Measurements from ENCODE around the gene TSPEAR. TPM values are rescaled to one million over a fixed set of nuclear protein-coding genes. Genes with fewer than 3 reads are reported as not detected.
"Not testable (repeated sequence)": the region's sequence is repeated elsewhere in the genome, so short reads cannot be mapped to it uniquely, and the experiment has no call there.

Gene TSPEAR
- total and polyA plus RNA-seq, 5 donors = 0.29 to 4.6 (median 1.4) TPM

DNA sequence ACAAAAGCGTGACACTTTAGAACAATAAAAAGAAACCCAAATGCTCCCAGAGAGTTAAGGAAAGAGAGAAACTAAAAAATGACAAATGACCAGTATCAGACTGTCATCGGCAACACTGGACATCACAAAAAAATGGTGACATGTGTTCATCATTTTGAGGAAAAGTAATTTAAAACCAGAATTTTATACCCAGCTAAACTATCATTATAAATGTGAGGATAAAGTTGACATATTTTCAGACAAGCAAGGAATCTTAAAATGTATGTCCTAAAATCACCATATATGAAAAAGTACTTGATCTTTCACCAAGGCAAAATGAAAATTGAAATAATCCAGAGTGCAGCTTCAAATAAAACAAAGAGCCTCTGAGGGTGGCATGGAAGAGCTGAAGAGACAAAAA is 66.5 kb downstream of the TSPEAR start:
- DNase-seq = no peak
- 46% methylated on average over 2 of the region's 2 CpGs for WGBS
- Histone ChIP-seq H3K9me3 (ENCODE audit: control insufficient read depth, low read length) (peaks cover 4% of the 10 kb centered on the region), H3K4me3 (ENCODE audit: low read length) (no peak overlapping the region), H3K27ac (ENCODE audit: low read length) (no peak overlapping the region), H3K27me3 (ENCODE audit: control insufficient read depth, insufficient read depth) (no peaks in the 10 kb centered on the region), H3K4me1 (ENCODE audit: control insufficient read depth, insufficient read depth, low read length) (no peaks in the 10 kb centered on the region)
- intact Hi-C loops (cut with DNase I) = no loop called here
- ATAC-seq = no peak

DNA sequence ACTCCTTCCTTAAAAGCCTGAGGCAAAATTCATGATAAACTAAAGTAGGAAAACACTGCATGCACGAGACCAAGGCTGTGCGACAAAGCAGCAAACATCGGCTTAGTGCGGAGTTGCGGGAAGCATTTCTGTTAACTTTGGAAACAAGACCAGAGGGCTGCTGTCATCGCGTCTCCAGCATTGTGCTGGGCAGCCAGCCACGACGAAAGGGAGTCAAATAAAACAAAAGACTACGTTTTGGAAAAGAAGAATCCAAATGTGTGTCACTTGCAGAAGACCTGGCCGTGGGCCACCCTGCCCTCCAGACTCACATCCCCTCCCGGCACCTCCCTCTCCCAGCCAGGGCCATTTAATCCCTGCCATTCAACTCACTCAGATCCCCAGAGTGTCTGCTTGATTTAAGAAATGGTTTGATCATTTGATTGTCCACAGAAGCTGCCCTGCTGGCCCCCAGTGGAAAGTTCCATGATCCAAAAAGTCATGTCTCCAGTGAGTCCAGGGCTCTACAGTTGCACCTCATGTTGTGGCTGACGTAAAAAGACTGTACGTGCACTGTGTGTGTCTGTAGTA is 67.5 kb downstream of the TSPEAR start:
- 61% methylated on average over 14 of the region's 14 CpGs for WGBS
- Histone ChIP-seq H3K9me3 (ENCODE audit: control insufficient read depth, low read length) (peaks cover 4% of the 10 kb centered on the region), H3K27me3 (ENCODE audit: control insufficient read depth, insufficient read depth) (no peaks in the 10 kb centered on the region), H3K4me1 (ENCODE audit: control insufficient read depth, insufficient read depth, low read length) (no peaks in the 10 kb centered on the region), H3K4me3 (ENCODE audit: low read length) (no peak overlapping the region), H3K27ac (ENCODE audit: low read length) (no peak overlapping the region)
- intact Hi-C loops (cut with DNase I) = no loop called here
- DNase-seq (no peak), ATAC-seq (no peak)

DNA sequence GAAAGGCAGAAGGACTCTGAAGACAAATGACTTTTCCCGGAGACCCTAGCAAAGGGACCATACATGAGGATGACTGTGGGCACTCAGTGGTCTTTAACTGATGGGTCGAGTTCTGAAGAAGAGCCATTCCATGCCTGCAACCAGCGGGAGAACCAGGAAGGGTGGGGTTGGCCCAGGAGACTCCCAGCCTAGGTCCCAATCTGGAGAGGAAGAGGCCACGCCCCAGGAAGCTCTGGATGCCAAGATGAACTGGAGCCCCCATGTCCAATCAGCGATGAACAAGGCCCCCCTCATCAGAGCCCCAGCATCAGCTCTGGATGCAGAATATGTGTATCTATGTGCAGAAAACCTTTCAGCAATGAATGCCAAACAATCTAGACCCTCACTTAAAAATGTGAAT is 70.6 kb downstream of the TSPEAR start:
- Histone ChIP-seq H3K27me3 (ENCODE audit: control insufficient read depth, insufficient read depth) (no peaks in the 10 kb centered on the region), H3K9me3 (ENCODE audit: control insufficient read depth, low read length) (peaks cover 4% of the 10 kb centered on the region), H3K27ac (ENCODE audit: low read length) (no peak overlapping the region), H3K4me1 (ENCODE audit: control insufficient read depth, insufficient read depth, low read length) (no peaks in the 10 kb centered on the region), H3K4me3 (ENCODE audit: low read length) (no peak overlapping the region)
- no peak for ATAC-seq
- intact Hi-C loops (cut with DNase I) = no loop called here
- 84% methylated on average over 5 of the region's 5 CpGs for WGBS
- no peak for DNase-seq

DNA sequence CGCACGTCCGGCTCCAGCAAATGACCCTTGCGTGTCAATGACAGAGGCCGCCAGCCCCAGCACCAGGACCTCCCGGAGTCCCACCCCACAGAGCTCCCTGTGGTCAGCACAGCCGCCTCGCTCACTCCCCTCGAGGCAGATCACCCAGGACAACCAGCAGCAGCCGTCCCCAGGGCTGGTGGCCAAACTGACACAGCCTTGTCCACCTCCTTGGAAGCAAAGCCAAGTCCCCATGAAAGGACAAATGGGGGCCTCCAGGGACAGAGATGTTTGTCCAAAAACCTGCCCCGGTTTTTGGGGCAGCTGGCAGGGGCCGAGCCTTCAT is 72.1 kb downstream of the TSPEAR start:
- no peak overlapping the region for H3K4me3 ChIP-seq (ENCODE audit: low read length)
- peaks cover 4% of the 10 kb centered on the region for H3K9me3 ChIP-seq (ENCODE audit: control insufficient read depth, low read length)
- WGBS = 82% methylated on average over 12 of the region's 12 CpGs
- H3K27ac ChIP-seq (ENCODE audit: low read length) = no peak overlapping the region
- intact Hi-C loops (cut with DNase I) = no loop called here
- DNase-seq = no peak
- no peaks in the 10 kb centered on the region for H3K27me3 ChIP-seq (ENCODE audit: control insufficient read depth, insufficient read depth)
- no peak for ATAC-seq
- H3K4me1 ChIP-seq (ENCODE audit: control insufficient read depth, insufficient read depth, low read length) = no peaks in the 10 kb centered on the region

DNA sequence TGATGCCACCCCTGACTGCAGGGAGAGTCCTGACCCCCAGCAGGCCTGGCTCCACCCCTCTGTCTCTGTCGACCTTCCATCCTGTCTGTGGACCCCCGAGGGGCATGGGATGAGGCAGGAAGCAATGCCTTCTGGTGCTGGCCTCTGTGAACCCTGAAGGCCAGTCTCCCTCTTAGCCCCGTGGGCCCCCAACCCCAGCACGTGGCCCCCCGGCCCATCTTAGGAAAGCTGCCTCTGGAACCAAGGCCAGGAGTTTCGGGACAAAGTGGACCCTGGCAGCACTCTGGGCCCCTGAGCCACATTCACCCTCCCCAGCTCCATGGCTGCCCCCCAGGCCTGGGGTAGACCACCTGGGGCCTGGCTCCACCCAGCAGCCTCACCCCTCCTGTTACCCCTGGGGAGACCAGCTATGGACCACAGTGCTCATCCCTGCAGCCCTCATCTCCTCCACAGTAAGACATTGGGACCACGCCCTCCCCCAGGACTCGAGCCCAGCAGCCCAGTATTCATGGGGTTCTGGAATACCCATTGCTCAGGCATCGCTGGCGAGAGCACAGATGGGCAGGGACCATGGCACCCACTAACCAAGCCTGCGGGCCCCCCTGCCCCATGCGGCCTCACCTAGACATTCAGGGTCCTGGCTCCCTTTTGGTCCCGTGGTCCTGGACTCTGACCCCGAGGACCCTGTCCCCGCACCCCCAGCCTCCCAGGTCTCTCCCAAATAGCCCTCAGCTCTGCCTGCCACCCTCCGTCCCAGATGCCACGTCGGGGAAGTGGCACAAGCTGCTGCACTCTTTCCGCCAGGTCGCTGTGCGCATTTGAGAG is 72.7 kb downstream of the TSPEAR start:
- not testable (repeated sequence) for H3K27me3 ChIP-seq (ENCODE audit: control insufficient read depth, insufficient read depth)

DNA sequence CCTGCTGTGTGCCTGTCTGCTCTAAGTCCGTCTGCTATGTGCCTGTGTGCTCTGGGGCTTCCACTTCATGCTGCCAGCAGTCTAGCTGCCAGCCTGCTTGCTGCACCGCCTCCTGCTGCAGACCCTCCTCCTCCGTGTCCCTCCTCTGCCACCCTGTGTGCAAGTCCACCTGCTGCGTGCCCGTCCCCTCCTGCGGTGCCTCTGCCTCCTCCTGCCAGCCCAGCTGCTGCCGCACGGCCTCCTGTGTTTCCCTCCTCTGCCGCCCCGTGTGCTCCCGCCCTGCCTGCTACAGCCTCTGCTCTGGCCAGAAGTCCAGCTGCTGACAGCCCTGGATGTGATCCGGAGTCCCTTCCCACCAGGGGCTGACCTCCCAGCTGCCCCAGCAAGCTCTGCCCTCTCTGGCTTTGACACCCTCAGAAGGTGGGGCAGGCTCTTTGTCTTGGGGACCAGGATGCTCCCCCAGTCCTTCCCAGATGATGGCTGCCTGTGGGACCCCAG is 73.5 kb downstream of the TSPEAR start:
- H3K27me3 ChIP-seq (ENCODE audit: control insufficient read depth, insufficient read depth); DNase-seq; H3K4me1 ChIP-seq (ENCODE audit: control insufficient read depth, insufficient read depth, low read length); H3K4me3 ChIP-seq (ENCODE audit: low read length); H3K27ac ChIP-seq (ENCODE audit: low read length); intact Hi-C loops (cut with DNase I); H3K9me3 ChIP-seq (ENCODE audit: control insufficient read depth, low read length); ATAC-seq: not testable (repeated sequence)
- WGBS = 49% methylated on average over 12 of the region's 12 CpGs

More for the DNA sequence above, 72.7 kb downstream of the TSPEAR start:
- 77% methylated on average over 21 of the region's 21 CpGs for WGBS
- H3K9me3 ChIP-seq (ENCODE audit: control insufficient read depth, low read length); DNase-seq; H3K4me1 ChIP-seq (ENCODE audit: control insufficient read depth, insufficient read depth, low read length); H3K4me3 ChIP-seq (ENCODE audit: low read length); intact Hi-C loops (cut with DNase I); H3K27ac ChIP-seq (ENCODE audit: low read length): not testable (repeated sequence)
- peak in 1 of 2 donors; percentile 22 for ATAC-seq

DNA sequence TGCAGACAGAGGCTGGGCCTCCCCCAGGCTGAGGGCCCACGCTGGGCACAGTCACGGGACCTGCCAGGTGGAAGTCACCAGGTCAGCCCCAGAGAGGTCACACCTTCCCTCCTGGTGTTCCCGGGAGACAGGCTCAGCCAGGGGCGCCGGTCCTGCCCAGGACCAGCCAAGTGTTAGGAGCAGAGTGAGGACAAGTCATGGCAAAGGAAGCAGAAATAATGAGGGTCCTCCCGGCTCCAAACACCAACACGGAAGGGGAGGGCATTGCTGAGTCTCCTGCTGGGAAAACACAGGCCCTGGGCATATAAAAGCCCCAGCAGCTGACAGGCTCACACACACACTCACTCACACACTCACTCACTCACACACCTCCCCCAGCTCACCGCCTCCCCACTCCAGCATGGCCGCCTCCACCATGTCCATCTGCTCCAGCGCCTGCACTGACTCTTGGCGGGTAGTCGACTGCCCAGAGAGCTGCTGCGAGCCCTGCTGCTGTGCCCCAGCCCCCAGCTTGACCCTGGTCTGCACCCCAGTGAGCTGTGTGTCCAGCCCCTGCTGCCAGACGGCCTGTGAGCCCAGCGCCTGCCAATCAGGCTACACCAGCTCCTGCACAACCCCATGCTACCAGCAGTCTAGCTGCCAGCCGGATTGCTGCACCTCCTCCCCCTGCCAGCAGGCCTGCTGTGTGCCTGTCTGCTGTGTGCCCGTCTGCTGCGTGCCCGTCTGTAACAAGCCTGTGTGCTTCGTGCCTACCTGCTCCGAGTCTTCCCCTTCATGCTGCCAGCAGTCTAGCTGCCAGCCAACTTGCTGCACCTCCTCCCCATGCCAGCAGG is 74.1 kb downstream of the TSPEAR start, which contains the start of gene KRTAP10-10:
TSS of gene KRTAP10-10 (plus strand) at position 339 of the 833 bp plus-strand sequence. CDS start at position 401, 62 bp downstream.
- H3K27me3 ChIP-seq (ENCODE audit: control insufficient read depth, insufficient read depth) = no peaks in the 10 kb centered on the region
- H3K4me1 ChIP-seq (ENCODE audit: control insufficient read depth, insufficient read depth, low read length) = no peaks in the 10 kb centered on the region
- ATAC-seq (peak in 1 of 2 donors; percentile 49), DNase-seq (no peak)
- H3K27ac ChIP-seq (ENCODE audit: low read length) = no peak within 1 kb of the TSS
- H3K9me3 ChIP-seq (ENCODE audit: control insufficient read depth, low read length) = peaks cover 4% of the 10 kb centered on the region
- H3K4me3 ChIP-seq (ENCODE audit: low read length) = no peak within 1 kb of the TSS
- WGBS = 47% methylated on average over 21 of the region's 21 CpGs
- intact Hi-C loops (cut with DNase I) = no loop called here

DNA sequence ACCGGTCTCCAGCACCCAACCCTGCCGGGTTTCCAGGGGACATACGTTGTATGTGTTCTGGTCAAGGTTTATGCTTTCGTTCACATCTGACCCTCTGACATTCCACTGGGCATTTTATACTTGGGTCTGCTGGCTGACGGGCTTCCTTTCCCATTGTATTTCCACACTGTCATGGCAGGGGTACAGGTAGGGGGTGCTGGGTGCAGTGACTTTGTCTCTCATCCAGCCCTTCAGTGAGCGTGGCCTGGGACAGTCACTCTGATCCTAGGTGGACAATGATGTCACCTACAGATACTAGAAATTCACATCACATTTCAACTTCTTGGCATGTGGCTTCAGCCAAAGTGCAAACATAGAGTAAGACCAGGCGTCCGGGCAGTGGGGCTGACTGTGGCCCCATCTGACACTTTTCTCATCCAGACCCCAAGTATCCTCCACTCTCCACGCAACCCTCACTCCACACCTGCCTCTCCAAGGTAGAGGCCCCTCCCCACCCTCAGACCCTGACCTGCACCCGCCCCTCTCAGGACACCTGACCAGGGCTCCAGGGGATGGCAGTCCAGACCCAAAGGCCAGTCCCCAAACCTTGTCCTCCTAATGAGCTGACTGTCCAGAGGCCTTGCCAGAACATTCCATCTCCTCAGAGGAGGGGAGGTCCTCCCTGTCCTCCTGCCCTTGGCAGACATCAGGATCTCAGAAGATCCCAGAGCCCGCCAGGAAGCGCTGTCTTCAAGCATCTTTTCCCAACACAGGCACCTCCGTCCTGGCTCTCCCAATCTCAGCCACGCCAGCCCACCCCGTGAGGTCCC is 75.0 kb downstream of the TSPEAR start:
- intact Hi-C loops (cut with DNase I) = no loop called here
- H3K27ac ChIP-seq (ENCODE audit: low read length) = no peak overlapping the region
- WGBS = 81% methylated on average over 15 of the region's 15 CpGs
- H3K4me1 ChIP-seq (ENCODE audit: control insufficient read depth, insufficient read depth, low read length) = no peaks in the 10 kb centered on the region
- no peak for DNase-seq
- no peaks in the 10 kb centered on the region for H3K27me3 ChIP-seq (ENCODE audit: control insufficient read depth, insufficient read depth)
- H3K4me3 ChIP-seq (ENCODE audit: low read length) = no peak overlapping the region
- ATAC-seq = peak in 1 of 2 donors; percentile 36
- peaks cover 4% of the 10 kb centered on the region for H3K9me3 ChIP-seq (ENCODE audit: control insufficient read depth, low read length)

DNA sequence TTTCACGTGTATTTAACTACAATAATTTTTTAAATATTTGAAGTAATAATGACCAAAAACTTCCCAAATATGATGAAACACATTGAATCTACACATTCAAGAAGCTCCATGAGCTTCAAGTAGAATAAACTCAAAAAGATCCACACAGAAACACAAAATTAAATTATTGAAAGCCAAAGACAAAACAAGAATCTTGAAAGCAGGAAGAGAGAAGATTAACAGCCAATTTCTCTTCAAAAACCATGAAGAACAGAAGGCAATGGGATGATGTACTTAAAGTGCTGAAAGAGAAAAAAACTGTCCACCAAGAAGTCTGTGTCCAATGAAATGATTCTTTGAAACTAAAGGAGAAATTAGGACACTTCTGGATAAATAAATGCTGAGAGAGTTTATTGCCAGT is 79.3 kb downstream of the TSPEAR start:
- Histone ChIP-seq H3K27ac (ENCODE audit: low read length) (no peak overlapping the region), H3K4me1 (ENCODE audit: control insufficient read depth, insufficient read depth, low read length) (no peaks in the 10 kb centered on the region), H3K9me3 (ENCODE audit: control insufficient read depth, low read length) (no peaks in the 10 kb centered on the region), H3K4me3 (ENCODE audit: low read length) (no peak overlapping the region), H3K27me3 (ENCODE audit: control insufficient read depth, insufficient read depth) (no peaks in the 10 kb centered on the region)
- intact Hi-C loops (cut with DNase I) = no loop called here
- DNase-seq = no peak
- WGBS = 98% methylated on average over 1 of the region's 1 CpG
- ATAC-seq = no peak

DNA sequence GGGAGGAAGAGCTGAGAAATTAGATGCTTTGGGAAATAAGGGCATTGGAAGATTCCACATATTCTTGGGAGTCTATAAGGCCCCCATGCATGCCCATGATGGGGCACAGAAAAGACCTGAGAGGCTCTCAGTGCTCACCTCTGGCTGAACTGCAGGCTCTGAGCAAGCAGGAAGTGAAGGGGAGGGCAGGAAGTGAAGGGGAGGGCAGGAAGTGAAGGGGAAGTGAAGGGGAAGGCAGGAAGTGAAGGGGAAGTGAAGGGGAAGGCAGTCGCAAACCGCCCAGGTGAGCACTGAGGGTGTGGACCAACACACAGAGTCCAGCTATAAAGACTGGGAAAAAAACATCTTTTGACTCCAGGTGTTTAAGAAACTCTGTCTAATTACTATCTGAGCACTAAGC is 80.9 kb downstream of the TSPEAR start:
- no peaks in the 10 kb centered on the region for H3K9me3 ChIP-seq (ENCODE audit: control insufficient read depth, low read length)
- H3K27ac ChIP-seq (ENCODE audit: low read length) = no peak overlapping the region
- no peak for DNase-seq
- no peaks in the 10 kb centered on the region for H3K27me3 ChIP-seq (ENCODE audit: control insufficient read depth, insufficient read depth)
- no peak for ATAC-seq
- intact Hi-C loops (cut with DNase I) = no loop called here
- 48% methylated on average over 2 of the region's 2 CpGs for WGBS
- no peaks in the 10 kb centered on the region for H3K4me1 ChIP-seq (ENCODE audit: control insufficient read depth, insufficient read depth, low read length)
- no peak overlapping the region for H3K4me3 ChIP-seq (ENCODE audit: low read length)
